ENCODE results near the gene KRT2.

The KRT2 gene

DNA sequence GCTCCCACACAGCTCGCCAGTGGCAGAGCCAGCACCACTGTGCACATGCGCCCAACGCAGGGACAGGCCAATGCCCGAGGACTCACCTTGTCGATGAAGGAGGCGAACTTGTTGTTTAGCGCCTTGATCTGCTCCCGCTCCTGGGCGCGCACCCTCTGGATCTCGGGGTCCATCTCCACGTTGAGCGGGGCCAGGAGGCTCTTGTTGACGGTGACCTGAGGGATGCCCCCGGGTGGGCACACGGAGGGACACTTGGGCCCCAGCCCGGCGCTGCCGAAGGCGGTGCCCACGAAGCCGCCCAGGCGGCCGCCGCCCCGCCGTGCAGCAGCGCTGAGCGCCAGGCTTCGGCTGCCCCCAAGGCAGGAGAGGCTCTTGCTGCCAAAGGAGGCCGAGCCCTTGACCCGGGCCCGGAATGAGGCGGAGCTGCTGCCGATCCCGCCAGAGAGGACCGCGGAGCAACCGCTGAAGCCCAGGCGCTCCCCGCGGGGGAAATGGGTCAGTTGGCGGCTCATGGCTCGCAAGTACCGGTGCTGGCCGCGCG lies 51.0 kb downstream of the KRT2 start, which contains the start of gene KRT72:
Gene KRT72 (minus strand): TSS at position 523 of the 541 bp plus-strand sequence. CDS start 11 bp downstream, at position 512.
- H3K4me3 ChIP-seq (ENCODE audit: low read depth, low read length): no peak within 1 kb of the TSS

DNA sequence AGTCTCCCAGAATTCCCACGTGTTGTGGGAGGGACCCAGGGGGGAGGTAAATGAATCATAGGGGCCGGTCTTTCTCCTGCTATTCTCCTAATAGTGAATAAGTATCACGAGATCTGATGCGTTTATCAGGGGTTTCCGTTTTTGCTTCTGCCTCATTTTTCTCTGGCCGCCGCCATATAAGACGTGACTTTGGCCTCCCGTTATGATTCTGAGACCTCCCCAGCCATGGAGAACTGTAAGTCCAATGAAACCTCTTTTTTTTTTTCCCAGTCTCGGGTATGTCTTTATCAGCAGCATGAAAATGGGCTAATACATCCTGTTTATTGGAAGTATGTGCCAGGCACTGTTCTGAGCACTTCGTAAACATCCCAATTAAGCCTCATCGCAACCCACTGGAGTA lies 51.5 kb downstream of the KRT2 start:
- no peak overlapping the region for H3K4me3 ChIP-seq (ENCODE audit: low read depth, low read length)

DNA sequence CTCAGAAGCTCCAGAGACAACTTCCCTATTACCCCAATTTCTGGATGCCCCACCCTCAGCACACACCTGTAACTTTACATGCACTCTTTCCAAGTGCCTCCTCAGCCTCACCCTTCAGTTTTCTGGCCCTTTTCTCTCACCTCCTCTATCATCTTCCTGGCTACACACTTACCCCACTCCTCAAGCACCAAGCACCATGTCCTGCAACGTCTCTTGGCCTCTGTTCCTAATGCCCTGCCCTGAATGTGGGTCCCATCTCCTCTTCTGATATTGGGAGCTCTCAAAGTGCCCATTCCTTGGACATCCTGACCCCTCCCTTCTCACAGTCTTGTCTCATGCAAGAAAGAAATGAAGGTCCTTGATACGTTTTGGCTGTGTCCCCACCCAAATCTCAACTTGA lies 51.9 kb downstream of the KRT2 start:
- H3K4me3 ChIP-seq (ENCODE audit: low read depth, low read length): no peak overlapping the region

DNA sequence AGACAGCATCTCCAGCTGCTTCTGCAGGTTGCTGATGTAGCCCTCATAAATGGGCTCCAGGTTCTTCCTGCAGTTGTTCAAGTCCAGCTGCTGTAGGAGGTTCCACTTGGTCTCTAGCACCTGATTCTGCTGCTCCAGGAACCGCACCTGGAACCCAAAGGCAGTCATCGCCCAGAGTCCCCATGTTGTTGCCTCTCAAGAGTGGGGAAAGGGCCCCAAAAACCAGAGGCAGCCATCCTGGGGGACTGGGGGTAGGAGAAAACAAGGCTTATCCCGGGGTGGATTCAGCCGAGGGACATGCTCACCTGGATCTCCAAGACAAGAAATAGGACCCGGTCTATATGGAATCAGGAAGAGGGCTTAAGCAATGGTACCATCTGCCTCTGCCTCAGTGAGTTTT lies 53.0 kb downstream of the KRT2 start:
- H3K4me3 ChIP-seq (ENCODE audit: low read depth, low read length): no peak overlapping the region

Data from iPS-11a (cell line).